ENCODE measurements around the gene ATG5.
A peak's percentile ranks its signal among the peaks of the same experiment; 100 is the strongest.

The ATG5 gene

GRCh38 chr6:106325336-106326178, at the start of gene ATG5:
Gene ATG5 (minus strand): TSS chr6:106325760. CDS start chr6:106316208, 9,552 bp downstream.
- DNase-seq, result peak; percentile 99

- no peak for DNase-seq
Observed at GRCh38 chr6:106373502-106374239, 48.1 kb upstream of the ATG5 start.

DNA sequence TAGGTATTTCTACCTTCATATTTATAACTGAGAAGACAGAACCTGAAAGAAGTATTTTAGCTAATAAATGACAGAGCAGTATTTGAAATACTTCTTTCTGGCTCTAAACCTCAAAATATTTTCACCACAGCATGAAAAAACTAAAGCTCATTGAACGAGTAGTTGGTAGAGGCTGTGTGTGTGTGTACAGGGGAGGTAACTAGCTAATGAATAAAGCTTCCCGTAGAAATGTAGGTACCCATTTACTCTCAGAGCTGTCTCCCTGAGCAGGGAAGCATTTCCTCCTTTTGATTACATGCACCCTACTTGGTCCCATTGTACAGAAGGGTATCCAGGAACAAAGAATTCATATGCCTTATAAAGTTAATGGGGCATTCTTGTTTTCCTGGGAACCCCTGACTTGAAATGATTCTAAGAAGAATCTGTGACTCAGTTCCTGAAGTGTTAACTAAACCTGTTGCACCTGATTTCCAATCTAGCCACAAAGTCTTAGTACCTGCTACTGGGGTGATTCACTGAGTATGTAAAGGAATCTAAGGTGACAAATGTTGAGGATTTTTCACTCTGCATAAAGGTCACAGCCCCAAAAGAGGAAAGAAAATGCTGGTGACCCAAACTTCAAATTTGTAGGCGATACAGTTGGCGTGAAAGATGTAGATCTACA, 47.4 kb upstream of the ATG5 start:
- no peak for DNase-seq

- DNase-seq, result no peak
Observed at GRCh38 chr6:106370639-106371038, 45.1 kb upstream of the ATG5 start.

GRCh38 chr6:106369739-106370138, 44.2 kb upstream of the ATG5 start:
- DNase-seq, result no peak

DNA sequence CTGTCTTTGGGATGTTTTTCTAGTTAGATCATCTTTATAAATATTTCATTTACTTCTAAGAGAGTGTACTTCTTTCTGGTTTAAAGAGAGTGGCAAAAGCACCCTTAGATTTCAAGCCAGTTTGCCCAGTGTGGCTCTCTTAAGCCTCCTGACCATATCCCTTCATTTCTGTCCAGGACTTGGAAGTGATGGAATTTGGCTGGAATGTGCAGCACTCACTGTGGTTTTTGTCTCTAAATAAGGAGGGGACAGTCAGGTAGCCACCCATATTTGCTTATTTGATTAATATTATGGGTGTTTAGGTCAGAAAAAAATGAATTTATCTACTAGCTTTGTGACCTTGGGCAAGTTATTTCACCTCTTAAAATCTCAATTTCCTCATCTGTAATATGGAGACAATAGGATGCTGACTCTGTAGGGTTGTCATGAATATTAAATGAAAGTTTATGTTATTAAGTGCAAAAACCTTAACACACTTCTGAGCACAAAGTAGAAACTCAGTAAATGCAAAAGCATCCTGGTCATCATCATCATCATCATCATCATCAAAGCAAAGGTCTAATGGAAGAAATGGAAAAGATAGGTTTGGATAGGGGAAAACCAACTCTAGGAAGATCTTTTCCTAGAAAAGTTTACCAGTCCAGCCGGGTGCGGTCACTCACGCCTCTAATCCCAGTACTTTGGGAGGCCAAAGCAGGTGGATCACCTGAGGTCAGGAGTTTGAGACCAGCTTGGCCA, 38.0 kb upstream of the ATG5 start:
- no peak for DNase-seq

DNA sequence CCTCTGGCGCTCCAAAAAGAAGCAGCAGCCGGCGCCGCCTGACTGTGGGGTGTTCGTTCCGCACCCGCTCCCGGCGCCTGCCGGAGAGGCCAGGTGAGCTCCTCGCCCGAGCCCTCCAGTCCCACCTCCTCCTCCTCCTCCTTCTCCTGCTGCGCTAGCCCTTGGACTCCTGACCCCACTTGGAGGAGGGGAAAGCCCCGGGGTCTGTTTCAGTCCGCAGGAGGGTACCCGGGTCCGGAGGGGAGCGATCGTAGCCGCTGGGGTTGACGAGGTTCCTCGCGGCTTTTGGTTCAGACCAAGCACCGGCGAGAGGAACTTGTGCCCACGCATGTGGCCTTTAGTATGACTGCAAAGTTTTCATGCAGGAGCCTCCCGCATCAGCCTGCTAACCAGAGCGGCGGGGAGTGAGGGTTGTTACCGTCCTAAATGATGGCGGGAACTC, 35.5 kb upstream of the ATG5 start:
- peak; percentile 17 for DNase-seq

DNA sequence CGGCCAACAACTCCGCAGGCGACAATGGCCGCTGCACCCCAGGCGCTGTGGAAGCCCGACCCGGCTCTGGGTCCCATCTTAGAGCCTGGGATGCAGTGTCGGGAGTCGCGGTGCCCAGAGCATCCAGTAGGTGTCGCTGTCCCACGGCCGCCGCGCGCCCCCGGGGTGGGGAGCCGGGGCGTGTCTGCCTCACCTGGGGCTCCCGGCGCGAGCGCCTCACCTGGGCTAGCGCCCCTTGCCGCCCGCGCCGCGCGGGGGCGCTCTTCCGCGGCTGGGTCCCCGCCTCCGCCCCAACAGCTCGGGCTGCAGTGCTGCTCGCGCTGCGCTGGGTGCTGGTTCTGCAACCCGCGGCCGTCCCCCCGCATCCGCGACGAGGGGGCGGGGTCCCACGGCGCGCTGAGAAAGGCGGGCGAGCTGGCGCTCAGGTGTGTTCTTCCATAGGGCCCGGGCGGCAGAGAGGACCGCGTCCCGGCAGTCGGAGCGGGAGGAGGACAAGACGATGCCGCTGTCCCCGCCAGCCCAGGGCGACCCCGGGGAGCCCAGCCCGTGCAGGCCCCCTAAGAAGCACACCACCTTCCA, 34.9 kb upstream of the ATG5 start, which contains the start of gene CRYBG1:
Gene CRYBG1, plus strand, starts transcription at position 308 of the 579 bp plus-strand sequence. Its CDS starts 192 bp downstream, at position 500.
- DNase-seq, result peak; percentile 37

GRCh38 chr6:106359959-106360409, 34.4 kb upstream of the ATG5 start:
- no peak for DNase-seq

DNA sequence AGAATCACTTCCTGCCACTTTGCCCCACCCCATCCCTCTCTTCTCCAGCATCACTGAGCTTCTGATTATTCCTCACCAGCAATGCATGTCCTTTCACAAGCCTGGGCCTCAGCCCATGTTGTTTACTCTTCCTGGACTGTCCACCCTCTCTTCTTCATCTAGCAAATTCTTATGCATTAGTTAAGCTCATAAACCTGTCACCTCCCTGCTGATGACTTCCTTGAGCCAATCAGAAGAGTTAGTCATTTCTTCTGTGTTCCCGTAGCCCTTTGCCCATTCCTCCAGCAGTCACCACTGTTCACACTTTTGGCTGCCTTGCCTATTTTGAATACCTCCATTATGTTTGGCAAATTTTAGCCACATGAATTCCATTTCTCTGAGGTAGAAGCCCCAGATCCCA, 30.8 kb upstream of the ATG5 start:
- no peak for DNase-seq

DNA sequence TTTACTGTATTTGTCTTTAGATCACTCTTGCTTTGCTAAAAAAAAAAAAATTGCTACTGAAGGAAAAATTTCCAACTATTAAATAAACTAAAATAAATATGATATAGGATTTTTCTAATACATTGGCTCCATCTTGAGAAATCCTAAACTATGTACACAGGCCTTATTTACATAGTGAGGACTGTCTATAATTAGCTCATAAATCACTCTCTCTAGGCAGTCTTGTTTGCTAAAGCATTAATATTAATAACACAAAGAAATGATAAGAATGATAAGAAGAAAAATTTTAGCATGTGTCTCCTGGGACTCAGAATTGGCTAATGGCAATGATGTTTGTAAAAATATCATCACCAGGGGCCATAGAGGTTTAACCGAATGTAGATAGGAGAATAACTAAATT, 21.7 kb upstream of the ATG5 start:
- DNase-seq, result no peak

GRCh38 chr6:106339334-106340029, 13.9 kb upstream of the ATG5 start:
- peak; percentile 5 for DNase-seq

GRCh38 chr6:106334646-106335448, 9.3 kb upstream of the ATG5 start:
- DNase-seq, result peak; percentile 21

DNA sequence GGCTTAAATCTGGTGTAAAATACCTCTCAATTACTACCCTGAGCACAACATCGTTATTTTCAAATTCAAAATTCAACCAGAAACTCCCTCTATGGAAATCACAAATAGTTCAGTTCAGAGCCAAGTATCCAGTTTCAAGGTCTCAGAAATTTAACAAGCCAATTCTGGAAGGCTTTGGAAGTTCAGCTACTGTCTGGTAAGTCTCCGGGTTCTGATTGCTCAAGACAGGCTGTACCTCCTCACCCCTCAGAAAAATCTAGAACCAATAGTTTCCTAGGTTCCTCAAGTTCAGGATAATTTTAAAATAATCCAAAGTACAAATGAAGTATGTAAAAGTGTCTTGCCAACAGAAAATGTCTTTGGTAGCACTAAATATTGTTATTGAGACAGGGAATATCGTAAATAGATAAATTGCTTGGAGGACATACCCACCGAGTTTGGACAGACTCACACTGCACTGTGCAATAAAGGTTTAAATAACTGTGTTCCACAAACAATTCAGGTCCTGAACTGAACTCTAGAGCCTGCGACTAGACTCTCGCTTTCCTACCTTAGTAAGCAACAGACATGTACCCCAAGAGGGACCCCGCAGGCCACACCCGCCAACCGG, 729 bp downstream of the ATG5 start:
- DNase-seq, result no peak

DNA sequence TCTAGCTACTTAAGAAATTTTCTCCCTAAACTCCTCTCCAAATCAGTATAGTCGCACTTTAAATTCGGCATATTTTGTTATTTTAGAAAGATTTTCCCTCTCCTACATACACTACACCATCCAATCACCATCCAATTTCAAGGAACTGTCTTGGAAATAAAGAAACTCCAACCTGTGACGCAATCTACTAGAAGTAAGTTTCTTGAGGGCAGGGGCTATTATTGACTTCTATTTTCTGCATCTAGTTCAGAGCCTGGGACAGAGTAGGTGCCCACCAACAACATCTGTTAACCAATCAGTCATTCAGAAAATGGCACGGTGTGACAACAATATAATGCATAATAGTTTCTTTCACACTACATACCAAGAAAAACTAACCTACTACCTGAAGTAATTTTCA, 3.6 kb downstream of the ATG5 start:
- no peak for DNase-seq

DNA sequence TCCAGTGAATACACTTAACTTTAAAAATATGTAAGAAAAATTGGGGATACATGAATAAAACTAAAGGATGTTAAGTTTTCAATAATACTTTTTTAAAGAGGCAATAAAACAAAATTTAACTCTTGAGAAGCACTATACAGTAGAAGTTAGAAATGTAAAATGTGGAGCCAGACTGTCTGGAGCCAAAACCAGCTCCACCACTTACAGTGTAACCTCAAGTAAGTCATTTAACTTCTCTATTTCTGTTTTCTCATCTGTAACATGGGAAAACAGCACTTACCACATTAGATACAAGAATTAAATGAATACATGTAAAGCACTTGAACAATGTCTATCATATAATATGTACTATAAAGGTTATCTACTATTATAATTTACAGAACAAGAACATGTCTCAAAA, 6.7 kb downstream of the ATG5 start:
- no peak for DNase-seq

GRCh38 chr6:106318061-106318460, 7.5 kb downstream of the ATG5 start:
- DNase-seq, result no peak

GRCh38 chr6:106316375-106316766, 9.2 kb downstream of the ATG5 start:
- DNase-seq, result no peak

DNA sequence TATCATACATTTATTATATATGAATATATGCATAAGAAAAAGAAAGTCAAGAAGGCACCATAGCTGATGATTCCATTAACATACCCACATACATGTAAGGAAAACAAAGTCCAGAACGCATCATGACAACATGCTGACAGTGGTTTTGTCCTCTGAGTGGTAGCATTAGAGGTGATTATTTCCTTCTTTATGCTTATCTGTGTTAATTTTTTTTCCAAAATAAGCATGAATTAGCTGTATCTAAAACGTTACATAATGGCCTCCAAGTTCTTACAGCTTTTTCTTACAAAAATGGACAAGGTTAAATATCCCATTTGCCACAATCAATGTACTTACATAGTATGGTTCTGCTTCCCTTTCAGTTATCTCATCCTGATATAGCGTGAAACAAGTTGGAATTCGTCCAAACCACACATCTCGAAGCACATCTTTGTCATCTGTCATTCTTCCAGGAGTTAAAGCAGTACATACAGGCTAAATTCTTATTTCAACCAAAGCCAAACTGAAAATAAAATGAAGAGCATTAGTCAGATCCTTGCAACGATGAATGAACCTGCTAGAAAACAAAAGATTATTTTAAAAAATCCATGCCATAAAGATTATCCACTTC, 9.7 kb downstream of the ATG5 start:
- DNase-seq, result no peak

Measured in stimulated activated naive CD4-positive, alpha-beta T cell treated with Interleukin-2 at 50 U/mL for 16 hours (primary cell).